GM12874 (cell line): ENCODE measurements around the gene C17orf113.

Experiments used
- CTCF ChIP-seq: IDR thresholded peaks from 2 replicates; pipeline ENCODE4 v1.5.1; 2011; ENCODE audit warnings: low read depth, mild to moderate bottlenecking, control low read depth, low read length, moderate library complexity; ENCODE audit not compliant: insufficient read depth

Gene C17orf113

GRCh38 chr17:42001729-42002128, 48.7 kb downstream of the C17orf113 start:
- TF ChIP-seq CTCF: no peak

GRCh38 chr17:42000413-42001133, 49.8 kb downstream of the C17orf113 start:
- TF ChIP-seq CTCF: no peak

GRCh38 chr17:41998497-41998896, 51.9 kb downstream of the C17orf113 start:
- no peak for TF ChIP-seq CTCF

- no peak for TF ChIP-seq CTCF
Measured at GRCh38 chr17:41996855-41997164, 53.6 kb downstream of the C17orf113 start.

- TF ChIP-seq CTCF: no peak
Measured at GRCh38 chr17:41992576-41992975, 57.8 kb downstream of the C17orf113 start.

GRCh38 chr17:41989702-41990419, 60.5 kb downstream of the C17orf113 start:
- TF ChIP-seq CTCF: no peak

GRCh38 chr17:41988418-41988817, 62.0 kb downstream of the C17orf113 start:
- TF ChIP-seq CTCF: no peak
